Esophagus squamous epithelium (tissue), 4 donors: ENCODE results near the gene EVL.
"Not testable (repeated sequence)": the region's sequence is repeated elsewhere in the genome, so short reads cannot be mapped to it uniquely, and the experiment has no call there.

Source experiments
- CTCF ChIP-seq, 6 experiments: fragments of 450-650 bp in 4 of 6; fragments of 200-600 bp in 2 of 6; sonication (generic) in 2 of 6; IDR thresholded peaks; one replicate each; pipeline ENCODE4 v1.5.1; 2016 to 2019; ENCODE audit warnings: antibody characterized with exemption in 6 of 6, mild to moderate bottlenecking in 4 of 6, moderate library complexity in 4 of 6
- POLR2A ChIP-seq, 4 donors: fragments of 450-650 bp; IDR thresholded peaks; one replicate each; pipeline ENCODE4 v1.6.1; 2017; ENCODE audit warnings: antibody characterized with exemption in 4 of 4, mild to moderate bottlenecking in 4 of 4, moderate library complexity in 3 of 4

- TF ChIP-seq CTCF, POLR2A (IDR thresholded peaks at IDR 0.05): not testable (repeated sequence)
Observed at GRCh38 chr14:100181876-100182551, 116.8 kb downstream of the EVL start.
